Measurements from ENCODE around the gene EVI5L. TPM values are rescaled to one million over a fixed set of nuclear protein-coding genes. Genes with fewer than 3 reads are reported as not detected.

EVI5L gene
- total RNA-seq, 2 donors from 2014 or later: 17.6 to 18.8 TPM

DNA sequence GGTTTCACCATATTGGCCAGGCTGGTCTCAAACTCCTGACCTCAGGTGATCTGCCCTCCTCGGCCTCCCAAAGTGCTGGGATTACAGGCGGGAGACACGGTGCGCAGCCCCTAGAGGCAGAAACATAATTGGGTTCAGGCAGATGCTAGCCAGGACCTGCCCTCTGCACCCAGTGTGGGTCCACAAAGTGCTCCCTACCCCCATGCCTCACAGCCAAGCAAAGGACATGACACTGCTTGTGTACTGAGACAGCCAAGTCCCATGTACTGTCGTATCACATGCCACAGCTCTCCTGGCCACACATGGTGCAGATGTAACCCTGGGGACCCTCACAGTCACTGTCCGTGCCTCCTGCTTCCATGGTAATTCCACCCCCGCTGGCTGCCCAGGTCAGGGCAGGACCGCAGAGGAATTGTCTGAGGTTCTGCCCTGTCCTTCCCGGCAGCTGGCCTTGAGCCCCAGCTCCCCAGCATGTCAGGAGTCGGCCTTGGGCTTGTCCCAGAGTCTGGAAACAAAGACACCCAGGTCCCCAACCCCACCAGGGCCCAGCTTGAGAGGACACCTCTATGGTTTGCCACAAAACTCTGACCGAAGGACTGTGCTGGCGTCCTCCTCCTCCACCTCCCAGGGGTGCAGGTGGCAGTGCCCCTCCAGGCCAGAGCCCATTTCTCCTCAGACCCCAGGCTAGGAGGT is 36.5 kb downstream of the EVI5L start:
- DNase-seq: no peak
- intact Hi-C loops (cut with DNase I): no loop called here

GRCh38 chr19:7867092-7867844 is 37.2 kb downstream of the EVI5L start:
- no peak for DNase-seq
- ATAC-seq: no peak
- intact Hi-C loops (cut with DNase I): no loop called here

More for the DNA sequence above, 36.5 kb downstream of the EVI5L start:
- no peak for ATAC-seq

DNA sequence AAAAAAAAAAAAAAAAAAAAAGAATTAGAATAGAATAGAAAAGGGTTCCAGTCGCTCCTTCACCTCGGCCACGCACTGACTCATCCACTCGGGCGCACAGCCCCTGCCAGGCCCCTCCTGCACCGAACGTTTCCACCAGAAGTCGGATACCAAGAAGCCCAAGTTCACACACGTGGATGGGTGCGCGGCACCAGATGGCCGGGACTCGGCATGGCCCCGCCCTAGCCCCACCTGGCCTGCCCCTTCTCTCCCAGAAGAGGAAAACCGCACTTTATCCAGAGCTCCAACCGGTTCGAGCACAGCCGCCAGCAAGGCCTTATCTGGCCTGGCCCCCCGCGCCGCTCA is 38.3 kb downstream of the EVI5L start:
- DNase-seq (no peak), ATAC-seq (no peak)
- intact Hi-C loops (cut with DNase I): no loop called here

- intact Hi-C loops (cut with DNase I): no loop called here
- ATAC-seq: peak; percentile 67 to 70
- peak; percentile 75 for DNase-seq
Measured at GRCh38 chr19:7868671-7869452, 38.8 kb downstream of the EVI5L start.

- peak; percentile 65 for DNase-seq
Measured at GRCh38 chr19:7869453-7869909, 39.5 kb downstream of the EVI5L start.

DNA sequence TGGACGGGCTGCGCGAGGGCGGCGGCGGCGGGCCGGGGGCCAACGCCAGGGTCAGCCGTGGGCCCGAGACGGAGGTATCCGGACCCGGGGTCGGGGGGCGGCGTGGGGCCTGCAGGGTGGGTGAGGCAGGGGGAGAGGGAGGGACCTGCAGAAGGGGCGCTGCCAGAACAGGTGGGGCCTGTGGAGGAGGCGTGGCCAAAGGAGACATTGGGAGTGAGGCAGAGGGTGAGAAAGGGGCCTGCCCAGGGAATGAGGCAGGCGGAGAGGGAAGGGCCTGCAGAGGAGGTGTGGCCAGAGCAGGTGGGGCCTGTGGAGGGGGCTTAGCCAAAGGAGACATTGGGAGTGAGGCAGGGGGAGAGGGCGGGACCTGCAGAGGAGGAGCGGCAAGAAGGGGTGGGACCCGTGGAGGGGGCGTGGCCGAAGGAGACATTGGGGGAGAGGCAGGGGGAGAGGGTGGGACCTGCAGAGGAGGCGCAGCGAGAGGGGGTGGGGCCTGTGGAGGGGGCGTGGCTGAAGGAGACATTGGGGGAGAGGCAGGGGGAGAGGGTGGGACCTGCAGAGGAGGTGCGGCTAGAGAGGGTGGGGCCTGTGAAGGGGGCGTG is 40.0 kb downstream of the EVI5L start:
- DNase-seq (peak; percentile 53), ATAC-seq (peak; percentile 10 to 18)
- intact Hi-C loops (cut with DNase I): no loop called here

More at GRCh38 chr19:7869453-7869909, 39.5 kb downstream of the EVI5L start:
- peak; percentile 65 to 67 for ATAC-seq
- intact Hi-C loops (cut with DNase I): no loop called here

DNA sequence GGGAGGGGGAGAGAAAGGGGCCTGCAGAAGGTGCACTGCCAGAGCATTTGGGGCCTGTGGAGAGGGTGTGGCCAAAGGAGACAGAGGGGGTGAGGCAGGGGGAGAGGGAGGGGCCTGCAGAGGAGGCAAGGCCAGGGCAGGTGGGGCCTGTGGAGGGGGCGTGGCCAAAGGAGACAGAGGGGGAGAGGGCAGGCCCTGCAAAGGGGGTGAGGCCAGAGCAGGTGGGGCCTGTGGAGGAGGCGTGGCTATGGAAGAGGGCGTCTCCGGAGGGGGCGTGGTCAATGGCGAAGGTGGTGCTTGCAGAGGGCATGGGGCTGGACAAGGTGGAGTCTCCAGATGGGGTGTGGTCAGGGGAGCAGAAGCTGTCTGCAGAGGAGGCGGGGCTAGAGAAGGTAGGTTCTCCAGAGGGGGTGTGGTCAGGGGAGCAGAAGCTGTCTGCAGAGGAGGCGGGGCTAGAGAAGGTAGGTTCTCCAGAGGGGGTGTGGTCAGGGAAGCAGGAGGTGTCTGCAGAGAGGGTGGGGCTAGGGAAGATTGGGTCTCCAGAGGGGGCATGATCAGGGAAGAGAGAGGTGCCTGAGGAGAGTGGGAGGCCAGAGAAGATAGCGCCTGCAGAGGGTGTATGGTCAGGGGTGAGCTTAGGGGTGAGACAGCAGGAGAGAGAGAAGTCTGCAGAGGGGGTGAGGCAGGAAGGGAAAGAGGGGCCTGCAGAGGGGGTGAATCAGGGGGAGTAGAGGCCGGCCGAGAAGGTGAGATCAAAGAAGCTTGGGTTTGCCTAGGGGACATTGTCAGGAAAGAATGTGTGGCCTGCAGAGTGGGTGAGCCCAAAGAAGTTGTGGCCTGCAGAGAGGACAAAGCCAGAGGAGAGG is 40.8 kb downstream of the EVI5L start:
- DNase-seq (peak; percentile 56), ATAC-seq (peak in 1 of 2 donors; percentile 2)

DNA sequence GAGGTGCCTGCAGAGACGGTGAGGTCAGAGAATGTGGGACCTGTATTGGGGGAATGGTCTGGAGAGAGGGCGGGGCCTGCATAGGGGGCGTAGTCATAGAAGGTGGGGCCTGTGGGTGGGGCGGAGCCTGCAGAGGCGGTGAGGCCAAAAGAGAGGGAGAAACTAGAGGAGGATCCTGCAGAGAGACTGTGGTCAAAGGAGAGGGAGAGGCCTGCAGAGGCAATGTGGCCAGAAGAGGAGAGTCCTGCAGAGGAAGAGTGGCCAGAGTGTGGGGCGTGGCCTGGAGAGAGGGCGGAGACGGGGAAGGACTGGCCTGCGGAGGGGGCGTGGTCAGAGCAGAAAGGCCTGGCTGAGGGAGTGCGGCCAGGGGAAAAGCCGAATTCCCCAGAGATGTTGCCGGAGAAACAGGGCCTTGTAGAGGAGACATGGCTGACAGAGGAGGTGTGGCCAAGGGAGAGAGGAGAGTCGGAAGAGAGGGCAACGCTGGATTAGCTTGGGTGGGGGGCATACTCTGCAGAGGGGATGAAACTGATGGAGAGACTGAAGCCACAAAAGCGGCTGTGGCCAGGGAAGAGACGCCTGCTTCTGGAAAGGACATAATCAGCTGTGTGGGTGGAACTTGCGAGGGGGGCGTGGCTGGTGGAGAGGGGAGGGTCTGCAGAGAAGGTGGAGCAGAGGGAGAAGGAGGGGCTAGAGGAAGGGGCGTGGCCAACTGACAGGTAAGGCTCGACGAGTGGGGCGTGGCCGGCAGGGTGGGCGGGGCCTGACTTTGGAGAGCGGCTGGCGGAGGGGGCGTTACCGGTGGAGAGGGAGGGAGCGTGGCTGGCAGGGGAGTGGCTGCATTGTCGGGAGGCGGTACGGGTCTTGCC is 41.7 kb downstream of the EVI5L start:
- DNase-seq (peak; percentile 88), ATAC-seq (peak; percentile 57 to 61)
- intact Hi-C loops (cut with DNase I): no loop called here

More for the DNA sequence above, 40.8 kb downstream of the EVI5L start:
- intact Hi-C loops (cut with DNase I): no loop called here

GRCh38 chr19:7872306-7873204 is 42.5 kb downstream of the EVI5L start:
- no peak for ATAC-seq
- intact Hi-C loops (cut with DNase I): no loop called here
- no peak for DNase-seq

GRCh38 chr19:7873304-7874075 is 43.5 kb downstream of the EVI5L start:
- intact Hi-C loops (cut with DNase I): no loop called here
- no peak for DNase-seq

DNA sequence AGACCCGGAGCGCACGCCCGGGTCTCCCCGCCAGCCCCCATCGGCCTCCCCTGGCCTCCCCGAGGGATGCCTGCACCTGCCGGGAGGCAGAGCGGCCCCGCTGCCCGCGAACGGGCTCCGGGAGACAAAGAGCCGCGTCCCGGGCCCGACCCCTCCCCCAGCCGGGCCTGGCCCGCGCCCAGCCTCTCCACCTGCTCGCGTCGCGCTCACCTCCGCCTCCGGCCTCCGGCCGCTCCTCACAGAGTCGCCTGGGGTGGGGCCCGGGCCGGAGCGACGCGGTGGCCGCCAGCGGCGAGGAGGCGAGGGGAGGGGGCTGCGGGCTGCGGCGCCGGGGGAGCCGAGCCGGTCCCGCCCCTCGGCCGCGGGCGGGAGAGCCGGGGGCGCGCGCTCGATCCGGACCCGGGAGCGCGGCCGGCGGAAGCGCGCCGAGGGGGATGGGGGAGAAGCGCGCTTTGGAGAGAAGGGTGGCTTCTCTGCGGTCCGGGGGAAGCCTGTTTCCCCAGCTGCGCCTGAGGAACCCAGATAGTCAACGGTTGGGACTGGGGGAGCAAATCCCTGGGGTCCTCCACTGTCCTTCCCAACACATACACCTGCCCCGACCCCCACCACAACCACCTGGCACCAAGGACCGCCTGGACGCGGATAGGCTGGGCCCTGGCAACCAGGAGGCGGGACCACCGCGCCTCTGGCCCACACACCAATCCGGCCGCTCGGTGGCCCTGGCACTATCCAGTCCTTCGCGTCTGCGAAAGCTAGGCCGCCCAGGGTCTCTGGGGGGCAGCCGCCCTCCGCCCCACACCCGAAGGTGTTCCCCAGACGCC is 44.3 kb downstream of the EVI5L start, which contains the start of gene PRR36:
PRR36 (minus strand) TSS at position 315 of the 821 bp plus-strand sequence. CDS start 701 bp downstream, outside the sequence.
- DNase-seq (peak; percentile 52), ATAC-seq (no peak)
- intact Hi-C loops (cut with DNase I): no loop called here

More at GRCh38 chr19:7873304-7874075, 43.5 kb downstream of the EVI5L start:
- ATAC-seq: no peak

DNA sequence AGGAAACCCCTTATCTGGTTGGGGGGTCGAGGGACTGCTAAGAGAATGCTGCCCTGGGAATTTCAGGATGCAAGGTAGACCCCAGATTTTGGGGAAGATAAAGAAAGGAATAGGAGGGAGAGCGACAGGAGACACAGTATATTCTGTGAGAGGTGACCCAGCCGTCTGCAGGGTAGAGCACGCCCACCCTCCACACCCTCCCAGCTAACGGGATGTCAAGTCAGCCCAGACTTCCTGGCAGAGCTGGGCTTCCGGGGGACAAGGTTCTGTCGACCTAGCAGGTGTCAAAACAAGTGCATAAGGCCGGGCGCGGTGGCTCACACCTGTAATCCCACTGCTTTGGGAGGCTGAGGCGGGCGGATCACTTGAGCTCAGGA is 44.9 kb downstream of the EVI5L start:
- ATAC-seq: no peak
- no peak for DNase-seq
- intact Hi-C loops (cut with DNase I): no loop called here

DNA sequence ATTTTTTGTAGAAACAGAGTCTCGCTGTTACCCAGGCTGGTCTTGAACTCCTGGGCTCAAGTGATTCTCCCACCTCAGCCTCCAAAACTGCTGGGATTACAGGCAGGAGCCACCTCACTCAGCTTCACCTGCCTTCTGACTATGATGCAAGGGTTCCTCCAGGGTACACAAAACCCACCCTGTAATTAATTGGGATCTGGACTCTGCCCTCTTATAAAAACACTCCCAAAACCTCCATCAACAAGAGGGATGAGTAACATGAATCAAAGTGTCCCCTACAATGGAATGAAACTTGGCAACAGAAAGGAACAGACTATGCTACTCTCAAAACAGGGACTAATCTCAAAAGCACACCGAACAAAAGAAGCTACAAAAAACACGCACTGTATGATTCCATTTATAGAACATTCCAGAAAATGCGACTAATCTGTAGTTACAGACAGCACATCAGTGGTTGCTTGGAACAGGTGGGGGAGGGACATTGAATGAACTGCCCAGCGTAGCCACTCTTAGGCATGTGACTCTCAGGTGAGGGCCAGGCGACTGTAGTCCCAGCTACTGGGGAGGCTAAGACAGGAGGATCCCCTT is 47.3 kb downstream of the EVI5L start:
- DNase-seq (no peak), ATAC-seq (no peak)
- intact Hi-C loops (cut with DNase I): no loop called here

DNA sequence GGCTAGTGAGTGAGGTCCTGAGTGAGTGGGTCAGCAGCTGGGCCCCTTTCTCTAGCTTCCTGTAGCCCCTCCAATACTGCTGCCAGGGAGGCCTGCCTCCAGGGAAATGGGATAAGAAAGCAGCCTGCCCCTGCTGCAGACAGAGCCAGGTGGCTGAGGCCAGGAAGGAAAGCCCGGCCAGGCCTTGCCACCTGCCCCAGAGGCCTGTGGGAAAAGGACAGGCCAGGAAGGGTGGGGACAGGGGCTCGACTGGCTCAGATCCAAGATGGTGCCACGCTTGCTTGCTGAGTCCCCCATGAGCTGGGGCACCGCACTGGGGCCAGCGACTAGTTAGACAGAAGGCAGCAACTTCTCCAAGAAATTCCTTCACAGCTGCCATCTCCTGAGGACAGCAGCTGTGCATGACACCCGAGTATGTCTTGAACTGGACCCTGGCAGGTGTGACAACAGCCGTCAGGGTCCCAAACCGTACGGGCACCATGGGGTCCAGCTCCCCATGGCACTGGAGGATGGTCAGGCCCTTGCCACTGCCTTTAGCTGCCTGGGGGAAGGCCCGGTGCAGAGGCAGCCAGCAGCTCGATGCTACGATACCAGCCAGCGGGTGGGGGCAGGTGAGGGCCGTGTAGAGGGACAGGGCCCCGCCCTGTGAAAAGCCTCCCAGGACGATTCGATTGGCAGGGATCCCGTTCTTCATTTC is 49.2 kb downstream of the EVI5L start:
- no peak for DNase-seq
- intact Hi-C loops (cut with DNase I): no loop called here
- ATAC-seq: no peak
